A549 (cell line): ENCODE measurements around the gene PRMT7. TPM values are rescaled to one million over a fixed set of nuclear protein-coding genes. Genes with fewer than 3 reads are reported as not detected.

ENCODE experiments used
- ATAC-seq, 2 experiments: fragments of 200-7000 bp in 1 of 2; fragments of >200 bp in 1 of 2; cut with Nextera tagmentation in 1 of 2; cut with Tn5 transposase in 1 of 2; 3 replicates each; pipeline versions ENCODE4 v1.8.0 to v1.9.1; 2018 to 2020; ENCODE audit warnings: mild to moderate bottlenecking in 1 of 2, moderate library complexity in 1 of 2
- CTCF ChIA-PET: fragments of 300-600 bp; sonication (Branson Sonifier 250); formaldehyde crosslinking; extraction: SDS; loops from one replicate; lab custom pipeline; 2021; ENCODE audit warnings: antibody characterized with exemption, inconsistent platforms; lab: Yijun Ruan, JAX
- POLR2A ChIA-PET: fragments of 350-600 bp; formaldehyde crosslinking; extraction: SDS; loops from one replicate; lab custom pipeline; 2021; ENCODE audit warnings: antibody characterized with exemption, inconsistent platforms; lab: Yijun Ruan, JAX
- DNase-seq, 2 experiments: peaks; one replicate each; pipeline versions ENCODE4 v3.0.0 to v3.0.0-alpha.2; 2011 to 2016; ENCODE audit warnings: low read depth in 1 of 2, low spot score in 1 of 2
- FAIRE-seq: peaks from 2 replicates; lab custom pipeline; 2011; peaks lifted over from hg19 to GRCh38; lab: Jason Lieb, UNC
- H3K27ac ChIP-seq, 2 experiments: fragments of >200 bp; sonication (Bioruptor Twin); formaldehyde crosslinking; 3 replicates each; pipeline ENCODE4 v1.5.1; 2016 to 2017
- H3K4me1 ChIP-seq: fragments of >200 bp; sonication (Bioruptor Twin); formaldehyde crosslinking; 3 replicates; pipeline ENCODE4 v1.6.1; 2016
- H3K4me2 ChIP-seq: fragments of >200 bp; sonication (Bioruptor Twin); formaldehyde crosslinking; 3 replicates; pipeline ENCODE4 v1.6.1; 2016
- H3K4me3 ChIP-seq: fragments of >200 bp; sonication (Bioruptor Twin); formaldehyde crosslinking; 3 replicates; pipeline ENCODE4 v1.5.1; 2016
- H3K9me3 ChIP-seq: fragments of >200 bp; sonication (Bioruptor Twin); formaldehyde crosslinking; 3 replicates; pipeline ENCODE4 v1.6.1; 2016
- BHLHE40 ChIP-seq: IDR thresholded peaks from 2 replicates; pipeline ENCODE4 v1.6.1; 2012; ENCODE audit warnings: low read depth, low read length, inconsistent platforms
- CBX2 ChIP-seq: fragments of 200-600 bp; sonication (generic); IDR thresholded peaks from 2 replicates; pipeline ENCODE4 v1.6.1; 2016; ENCODE audit warnings: low read depth, mild to moderate bottlenecking, borderline replicate concordance
- EHF ChIP-seq: fragments of 250-450 bp; sonication (Bioruptor Pico); IDR thresholded peaks from 2 replicates; pipeline ENCODE4 v1.5.0; 2020; ENCODE audit warnings: mild to moderate bottlenecking
- EP300 ChIP-seq, 2 experiments: fragments of >200 bp; sonication (Bioruptor Twin); formaldehyde crosslinking; IDR thresholded peaks; 2 replicates in 1 of 2; 3 replicates in 1 of 2; pipeline ENCODE4 v1.6.1; 2016 to 2017
- ESRRA ChIP-seq: fragments of 150-350 bp; IDR thresholded peaks from 2 replicates; pipeline ENCODE4 v1.6.1; 2014; ENCODE audit warnings: mild to moderate bottlenecking, low read length, borderline replicate concordance
- FOSB ChIP-seq: fragments of 250-450 bp; sonication (Bioruptor Pico); IDR thresholded peaks from 2 replicates; pipeline ENCODE4 v1.5.0; 2020; ENCODE audit warnings: mild to moderate bottlenecking, moderate library complexity
- FOSL2 ChIP-seq, 2 experiments: fragments of 450-650 bp in 1 of 2; fragments of >200 bp in 1 of 2; sonication (Bioruptor Twin) in 1 of 2; formaldehyde crosslinking; IDR thresholded peaks; 2 replicates each; pipeline versions ENCODE4 v1.5.0 to v1.6.1; 2016 to 2020; ENCODE audit warnings: mild to moderate bottlenecking in 1 of 2, moderate library complexity in 1 of 2
- HEYL ChIP-seq: fragments of 250-450 bp; sonication (Bioruptor Pico); IDR thresholded peaks from 2 replicates; pipeline ENCODE4 v1.8.0; 2021; ENCODE audit warnings: mild to moderate bottlenecking, moderate library complexity
- HOXB5 ChIP-seq: fragments of 250-450 bp; sonication (Bioruptor Pico); IDR thresholded peaks from 2 replicates; pipeline ENCODE4 v1.5.0; 2020; ENCODE audit warnings: mild to moderate bottlenecking, moderate library complexity
- JUNB ChIP-seq: fragments of >200 bp; sonication (Bioruptor Twin); formaldehyde crosslinking; IDR thresholded peaks from 2 replicates; pipeline ENCODE4 v1.6.1; 2016
- KDM1A ChIP-seq: fragments of 200-600 bp; sonication (generic); IDR thresholded peaks from 2 replicates; pipeline ENCODE4 v1.6.1; 2016; ENCODE audit warnings: low read depth, mild to moderate bottlenecking
- KDM5A ChIP-seq: fragments of 200-600 bp; sonication (generic); IDR thresholded peaks from 2 replicates; pipeline ENCODE4 v1.6.1; 2016; ENCODE audit warnings: antibody characterized with exemption, mild to moderate bottlenecking
- MAZ ChIP-seq: fragments of 150-350 bp; IDR thresholded peaks from 2 replicates; pipeline ENCODE4 v1.6.1; 2014; ENCODE audit warnings: antibody characterized with exemption, low read depth, low read length, borderline replicate concordance
- MYC ChIP-seq: IDR thresholded peaks from 2 replicates; pipeline ENCODE4 v1.6.1; 2012; ENCODE audit warnings: mild to moderate bottlenecking, inconsistent platforms, low read length, improper control_type of control experiment, borderline replicate concordance
- NR3C1 ChIP-seq: fragments of >200 bp; sonication (Bioruptor Twin); formaldehyde crosslinking; IDR thresholded peaks from 3 replicates; pipeline ENCODE4 v1.6.1; 2017
- POLR2A ChIP-seq: IDR thresholded peaks from 2 replicates; pipeline ENCODE4 v1.6.1; 2012; ENCODE audit warnings: mild to moderate bottlenecking, low read length
- RARB ChIP-seq: fragments of 250-450 bp; sonication (Bioruptor Pico); IDR thresholded peaks from 2 replicates; pipeline ENCODE4 v1.8.0; 2021; ENCODE audit warnings: mild to moderate bottlenecking, moderate library complexity
- SMC3 ChIP-seq: fragments of >200 bp; sonication (Bioruptor Twin); formaldehyde crosslinking; IDR thresholded peaks from 3 replicates; pipeline ENCODE4 v1.6.1; 2018; ENCODE audit warnings: inconsistent platforms
- SREBF2 ChIP-seq: fragments of 450-650 bp; IDR thresholded peaks from 2 replicates; pipeline ENCODE4 v1.6.1; 2014; ENCODE audit warnings: mild to moderate bottlenecking, moderate library complexity
- TFCP2L1 ChIP-seq: fragments of 250-450 bp; sonication (Bioruptor Pico); IDR thresholded peaks from 2 replicates; pipeline ENCODE4 v1.5.0; 2021; ENCODE audit warnings: mild to moderate bottlenecking
- ZC3H11A ChIP-seq: fragments of 450-650 bp; IDR thresholded peaks from 2 replicates; pipeline ENCODE4 v1.6.1; 2014; ENCODE audit warnings: antibody characterized with exemption, mild to moderate bottlenecking
- WGBS: methylation state at CpG from one replicate; pipeline ENCODE4 v1.1.6; 2017; ENCODE audit errors: missing lambda C conversion rate; 5-methylcytosine and 5-hydroxymethylcytosine counted together
- polyA plus RNA-seq, 4 experiments: library from polyadenylated mRNA; depleted of rRNA in 3 of 4; stranded (reverse); fragments of >200 nt; fragmentation: RNase III in 1 of 4; extraction: RNeasy Plus Mini Kit Qiagen cat#74134 plus additional on column Dnase treatment in 1 of 4; gene quantifications; 2 replicates in 3 of 4; 3 replicates in 1 of 4; pipeline ENCODE4 v1.2.3, GENCODE V29; 2011 to 2017
- TF ChIP-seq, protein P1 (sequence below): IDR thresholded peaks from 2 replicates; pipeline ENCODE4 v1.6.1; 2012
- TF ChIP-seq, protein P2 (sequence below): IDR thresholded peaks from 2 replicates; pipeline ENCODE4 v1.6.1; 2012
- TF ChIP-seq, protein P3 (sequence below): fragments of >200 bp; sonication (Bioruptor Twin); formaldehyde crosslinking; IDR thresholded peaks from 2 replicates; pipeline ENCODE4 v1.6.1; 2016
- TF ChIP-seq, protein P4 (sequence below): IDR thresholded peaks from 2 replicates; pipeline ENCODE4 v1.6.1; 2012; ENCODE audit warnings: low read depth, borderline replicate concordance
- TF ChIP-seq, protein P5 (sequence below): fragments of 200-600 bp; sonication (generic); IDR thresholded peaks from 2 replicates; pipeline ENCODE4 v1.6.1; 2016; ENCODE audit warnings: antibody characterized with exemption, mild to moderate bottlenecking, moderate library complexity

The PRMT7 gene
- polyA plus RNA-seq, 2 of the 4 experiments (the other 2 are of a cell fraction): 37.1 to 44.7 TPM

DNA sequence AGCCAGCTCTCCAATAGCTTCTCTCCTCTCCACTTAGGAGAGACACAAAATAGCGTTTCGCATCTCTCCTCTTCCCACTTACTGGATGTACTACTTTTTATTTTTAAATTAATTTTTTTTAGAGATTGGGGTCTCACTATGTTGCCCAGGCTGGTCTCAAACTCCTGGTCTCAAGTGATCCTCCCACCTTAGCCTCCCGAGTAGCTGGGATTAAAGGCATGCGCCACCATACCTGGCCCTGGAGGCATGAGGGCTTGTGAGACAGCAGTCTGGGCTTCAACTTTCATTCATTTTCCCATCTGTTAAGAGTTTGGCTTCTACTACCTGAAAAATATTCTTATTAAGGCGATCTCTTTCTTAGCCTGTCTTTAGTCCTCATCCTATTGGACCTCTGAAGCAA lies 18.4 kb upstream of the PRMT7 start:
- ATAC-seq: no peak

DNA sequence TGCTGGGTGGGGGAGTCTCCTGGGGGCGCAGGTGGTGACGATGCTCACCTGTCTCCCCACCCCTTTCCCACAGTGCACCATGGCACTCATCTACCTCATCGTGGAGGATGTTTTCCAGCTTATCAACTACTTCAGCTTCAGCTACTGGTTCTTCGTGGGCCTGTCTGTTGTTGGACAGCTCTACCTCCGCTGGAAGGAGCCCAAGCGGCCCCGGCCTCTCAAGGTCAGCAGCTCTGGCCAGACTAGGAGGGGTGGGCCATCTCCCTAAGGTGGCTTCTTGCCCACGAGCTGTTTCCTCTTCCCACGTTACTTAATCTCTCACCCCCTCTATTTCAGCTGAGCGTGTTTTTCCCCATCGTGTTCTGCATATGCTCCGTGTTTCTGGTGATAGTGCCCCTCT lies 14.5 kb upstream of the PRMT7 start:
- FAIRE-seq (no peak), ATAC-seq (no peak), DNase-seq (no peak)
- H3K27ac ChIP-seq: no peak overlapping the region
- TF ChIP-seq RARB (no peak), TFCP2L1 (CRISPR knock-in tag) (no peak), ZC3H11A (no peak), FOSB (CRISPR knock-in tag) (no peak), FOSL2 (IDR thresholded peaks at IDR 0.05) (no peak), FOSL2 (CRISPR knock-in tag; IDR thresholded peaks at IDR 0.05) (no peak), NR3C1 (no peak), HEYL (no peak), SMC3 (no peak)
- TF ChIP-seq, protein P1, sequence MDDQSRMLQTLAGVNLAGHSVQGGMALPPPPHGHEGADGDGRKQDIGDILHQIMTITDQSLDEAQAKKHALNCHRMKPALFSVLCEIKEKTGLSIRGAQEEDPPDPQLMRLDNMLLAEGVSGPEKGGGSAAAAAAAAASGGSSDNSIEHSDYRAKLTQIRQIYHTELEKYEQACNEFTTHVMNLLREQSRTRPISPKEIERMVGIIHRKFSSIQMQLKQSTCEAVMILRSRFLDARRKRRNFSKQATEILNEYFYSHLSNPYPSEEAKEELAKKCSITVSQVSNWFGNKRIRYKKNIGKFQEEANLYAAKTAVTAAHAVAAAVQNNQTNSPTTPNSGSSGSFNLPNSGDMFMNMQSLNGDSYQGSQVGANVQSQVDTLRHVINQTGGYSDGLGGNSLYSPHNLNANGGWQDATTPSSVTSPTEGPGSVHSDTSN: no peak
- no peak overlapping the region for H3K4me3 ChIP-seq
- ChIA-PET POLR2A (interaction anchor here (0.8 to 1.3 kb wide), 2 partner anchors 14 to 59 kb away, joined by 4 to 6 read pairs; partner anchors contain the start of genes PRMT7 and SLC7A6OS), CTCF (interaction anchor here (0.6 to 6.0 kb wide), 5 partner anchors 11 to 608 kb away, joined by 5 to 42 read pairs (median 9); partner anchors contain the start of gene SLC7A6)
- no peaks in the 10 kb centered on the region for H3K9me3 ChIP-seq
- WGBS: 93% methylated on average over 12 of the region's 12 CpGs
- H3K4me1 ChIP-seq: peaks cover 13% of the 10 kb centered on the region; the same call in 2 of the 3 replicates
- no peak overlapping the region for H3K4me2 ChIP-seq

More for the DNA sequence above, 18.4 kb upstream of the PRMT7 start:
- TF ChIP-seq, protein P2, sequence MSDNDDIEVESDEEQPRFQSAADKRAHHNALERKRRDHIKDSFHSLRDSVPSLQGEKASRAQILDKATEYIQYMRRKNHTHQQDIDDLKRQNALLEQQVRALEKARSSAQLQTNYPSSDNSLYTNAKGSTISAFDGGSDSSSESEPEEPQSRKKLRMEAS: no peak
- TF ChIP-seq JUNB (no peak), CBX2 (no peak), ESRRA (no peak)
- FAIRE-seq (no peak), DNase-seq (no peak)
- no peak overlapping the region for H3K4me2 ChIP-seq
- 94% methylated on average over 5 of the region's 5 CpGs for WGBS
- POLR2A ChIA-PET: no interaction called here
- no peaks in the 10 kb centered on the region for H3K9me3 ChIP-seq
- CTCF ChIA-PET: interaction anchor here (0.7 to 6.0 kb wide), 4 partner anchors 10 to 37 kb away, joined by 3 to 42 read pairs (median 4); no protein-coding TSS in a partner anchor
- peaks cover 11% of the 10 kb centered on the region for H3K4me1 ChIP-seq
- H3K4me3 ChIP-seq: no peak overlapping the region
- no peak overlapping the region for H3K27ac ChIP-seq

DNA sequence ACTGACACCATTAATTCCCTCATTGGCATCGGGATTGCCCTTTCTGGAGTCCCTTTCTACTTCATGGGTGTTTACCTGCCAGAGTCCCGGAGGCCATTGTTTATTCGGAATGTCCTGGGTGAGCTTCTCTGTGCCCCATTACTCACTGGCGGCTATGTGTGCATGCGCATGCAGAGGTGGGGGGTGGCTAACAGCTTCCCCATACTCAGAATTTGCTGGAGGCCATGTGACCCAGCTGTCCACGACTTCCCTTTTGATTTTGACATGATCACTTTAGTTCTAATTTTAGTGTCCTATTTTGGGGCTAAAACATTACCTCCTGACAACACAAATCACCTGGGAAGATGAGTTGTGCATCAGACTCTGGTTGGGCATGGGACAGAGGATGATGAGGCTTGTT lies 14.1 kb upstream of the PRMT7 start:
- no peak for ATAC-seq
- TF ChIP-seq JUNB (no peak), SREBF2 (no peak), HOXB5 (CRISPR knock-in tag) (no peak)
- TF ChIP-seq, protein P3, sequence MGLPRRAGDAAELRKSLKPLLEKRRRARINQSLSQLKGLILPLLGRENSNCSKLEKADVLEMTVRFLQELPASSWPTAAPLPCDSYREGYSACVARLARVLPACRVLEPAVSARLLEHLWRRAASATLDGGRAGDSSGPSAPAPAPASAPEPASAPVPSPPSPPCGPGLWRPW: no peak
- TF ChIP-seq, all 56 proteins: peak for 0
- CTCF ChIA-PET: interaction anchor here (0.6 to 6.0 kb wide), 7 partner anchors 8 to 607 kb away, joined by 3 to 42 read pairs (median 7); partner anchors contain the start of gene SLC7A6
- Histone ChIP-seq H3K4me2 (no peak overlapping the region), H3K4me3 (no peak overlapping the region), H3K9me3 (no peaks in the 10 kb centered on the region), H3K4me1 (peaks cover 13% of the 10 kb centered on the region; the same call in 2 of the 3 replicates), H3K27ac (no peak overlapping the region)
- FAIRE-seq: no peak
- WGBS: 87% methylated on average over 6 of the region's 6 CpGs
- no peak for DNase-seq
- POLR2A ChIA-PET: interaction anchor here (0.8 to 1.3 kb wide), 2 partner anchors 14 to 59 kb away, joined by 4 to 6 read pairs; partner anchors contain the start of genes PRMT7 and SLC7A6OS

DNA sequence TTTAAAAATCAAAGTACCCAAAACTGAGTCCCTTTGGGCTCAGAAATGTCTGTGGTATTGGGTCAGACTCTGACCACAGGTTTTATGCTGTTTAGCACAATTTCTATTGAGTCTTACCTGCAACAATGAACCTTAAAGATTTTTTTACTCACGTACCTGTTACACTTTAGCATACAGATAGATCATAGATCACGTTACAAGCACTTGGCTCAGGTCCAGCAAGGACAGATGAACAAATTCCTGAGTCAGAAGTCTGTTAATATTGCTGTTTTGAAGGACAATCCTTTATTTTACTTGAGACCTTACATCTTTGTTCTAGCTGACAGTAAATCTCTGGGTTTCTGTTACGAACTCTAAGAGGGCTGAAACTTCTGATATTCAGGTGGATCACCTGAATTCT lies 12.9 kb upstream of the PRMT7 start:
- H3K4me1 ChIP-seq: peaks cover 13% of the 10 kb centered on the region; the same call in 2 of the 3 replicates
- H3K27ac ChIP-seq: no peak overlapping the region
- WGBS: 64% methylated on average over 3 of the region's 3 CpGs
- DNase-seq (no peak), FAIRE-seq (no peak), ATAC-seq (no peak)
- POLR2A ChIA-PET: no interaction called here
- H3K4me3 ChIP-seq: no peak overlapping the region
- no peak overlapping the region for H3K4me2 ChIP-seq
- CTCF ChIA-PET: interaction anchor here (1.3 to 6.0 kb wide), 4 partner anchors 9 to 37 kb away, joined by 3 to 42 read pairs (median 7); partner anchors contain the start of gene SLC7A6
- H3K9me3 ChIP-seq: no peaks in the 10 kb centered on the region
- no peak for TF ChIP-seq BHLHE40
- TF ChIP-seq MAZ: no peak
- TF ChIP-seq POLR2A: no peak
- TF ChIP-seq, protein P4, sequence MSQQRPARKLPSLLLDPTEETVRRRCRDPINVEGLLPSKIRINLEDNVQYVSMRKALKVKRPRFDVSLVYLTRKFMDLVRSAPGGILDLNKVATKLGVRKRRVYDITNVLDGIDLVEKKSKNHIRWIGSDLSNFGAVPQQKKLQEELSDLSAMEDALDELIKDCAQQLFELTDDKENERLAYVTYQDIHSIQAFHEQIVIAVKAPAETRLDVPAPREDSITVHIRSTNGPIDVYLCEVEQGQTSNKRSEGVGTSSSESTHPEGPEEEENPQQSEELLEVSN: no peak
- no peak for TF ChIP-seq KDM1A
- no peak for TF ChIP-seq JUNB
- no peak for TF ChIP-seq MYC
- TF ChIP-seq, protein P2: no peak
- TF ChIP-seq KDM5A: no peak
- TF ChIP-seq EHF: no peak
- TF ChIP-seq FOSL2 (IDR thresholded peaks at IDR 0.05): no peak
- no peak for TF ChIP-seq FOSL2 (CRISPR knock-in tag; IDR thresholded peaks at IDR 0.05)
- no peak for TF ChIP-seq EP300 (IDR thresholded peaks at IDR 0.05)
- TF ChIP-seq, protein P5, sequence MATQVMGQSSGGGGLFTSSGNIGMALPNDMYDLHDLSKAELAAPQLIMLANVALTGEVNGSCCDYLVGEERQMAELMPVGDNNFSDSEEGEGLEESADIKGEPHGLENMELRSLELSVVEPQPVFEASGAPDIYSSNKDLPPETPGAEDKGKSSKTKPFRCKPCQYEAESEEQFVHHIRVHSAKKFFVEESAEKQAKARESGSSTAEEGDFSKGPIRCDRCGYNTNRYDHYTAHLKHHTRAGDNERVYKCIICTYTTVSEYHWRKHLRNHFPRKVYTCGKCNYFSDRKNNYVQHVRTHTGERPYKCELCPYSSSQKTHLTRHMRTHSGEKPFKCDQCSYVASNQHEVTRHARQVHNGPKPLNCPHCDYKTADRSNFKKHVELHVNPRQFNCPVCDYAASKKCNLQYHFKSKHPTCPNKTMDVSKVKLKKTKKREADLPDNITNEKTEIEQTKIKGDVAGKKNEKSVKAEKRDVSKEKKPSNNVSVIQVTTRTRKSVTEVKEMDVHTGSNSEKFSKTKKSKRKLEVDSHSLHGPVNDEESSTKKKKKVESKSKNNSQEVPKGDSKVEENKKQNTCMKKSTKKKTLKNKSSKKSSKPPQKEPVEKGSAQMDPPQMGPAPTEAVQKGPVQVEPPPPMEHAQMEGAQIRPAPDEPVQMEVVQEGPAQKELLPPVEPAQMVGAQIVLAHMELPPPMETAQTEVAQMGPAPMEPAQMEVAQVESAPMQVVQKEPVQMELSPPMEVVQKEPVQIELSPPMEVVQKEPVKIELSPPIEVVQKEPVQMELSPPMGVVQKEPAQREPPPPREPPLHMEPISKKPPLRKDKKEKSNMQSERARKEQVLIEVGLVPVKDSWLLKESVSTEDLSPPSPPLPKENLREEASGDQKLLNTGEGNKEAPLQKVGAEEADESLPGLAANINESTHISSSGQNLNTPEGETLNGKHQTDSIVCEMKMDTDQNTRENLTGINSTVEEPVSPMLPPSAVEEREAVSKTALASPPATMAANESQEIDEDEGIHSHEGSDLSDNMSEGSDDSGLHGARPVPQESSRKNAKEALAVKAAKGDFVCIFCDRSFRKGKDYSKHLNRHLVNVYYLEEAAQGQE: no peak
